Measurements from ENCODE around the gene VGLL3.
"Not testable (repeated sequence)": the region's sequence is repeated elsewhere in the genome, so short reads cannot be mapped to it uniquely, and the experiment has no call there.

VGLL3 gene

GRCh38 chr3:86990734-86991481 is at the start of gene VGLL3:
TSS of gene VGLL3 (minus strand) at chr3:86991149. CDS start at chr3:86990743, 406 bp downstream.
- Histone ChIP-seq H3K4me3 (ENCODE audit: low read length) (peak within 1 kb of the TSS; percentile 91), H3K9me3 (ENCODE audit: control insufficient read depth, low read depth, low read length) (no peaks in the 10 kb centered on the region), H3K36me3 (ENCODE audit: control insufficient read depth, low read depth, low read length) (no peaks in the 10 kb centered on the region), H3K9ac (ENCODE audit: low read length) (peak within 1 kb of the TSS; percentile 52), H3K4me1 (ENCODE audit: control insufficient read depth, low read depth, low read length) (peaks cover 20% of the 10 kb centered on the region), H3K27me3 (ENCODE audit: control insufficient read depth, insufficient read depth, low read length) (peaks cover 18% of the 10 kb centered on the region), H3K27ac (ENCODE audit: low read length) (no peak within 1 kb of the TSS)

- no peaks in the 10 kb centered on the region for H3K9me3 ChIP-seq (ENCODE audit: control insufficient read depth, low read depth, low read length)
- no peaks in the 10 kb centered on the region for H3K36me3 ChIP-seq (ENCODE audit: control insufficient read depth, low read depth, low read length)
- no peak overlapping the region for H3K27ac ChIP-seq (ENCODE audit: low read length)
- no peak overlapping the region for H3K4me3 ChIP-seq (ENCODE audit: low read length)
- H3K4me1 ChIP-seq (ENCODE audit: control insufficient read depth, low read depth, low read length) = no peaks in the 10 kb centered on the region
- H3K27me3 ChIP-seq (ENCODE audit: control insufficient read depth, insufficient read depth, low read length) = no peaks in the 10 kb centered on the region
- H3K9ac ChIP-seq (ENCODE audit: low read length) = no peak overlapping the region
Measured at GRCh38 chr3:87037652-87038051, 46.7 kb upstream of the VGLL3 start.

- no peak overlapping the region for H3K9ac ChIP-seq (ENCODE audit: low read length)
Measured at GRCh38 chr3:87036671-87037070, 45.7 kb upstream of the VGLL3 start.

GRCh38 chr3:87035339-87035738 is 44.4 kb upstream of the VGLL3 start:
- H3K9ac ChIP-seq (ENCODE audit: low read length) = no peak overlapping the region

More at GRCh38 chr3:87036671-87037070, 45.7 kb upstream of the VGLL3 start:
- H3K36me3 ChIP-seq (ENCODE audit: control insufficient read depth, low read depth, low read length) = no peaks in the 10 kb centered on the region
- no peaks in the 10 kb centered on the region for H3K9me3 ChIP-seq (ENCODE audit: control insufficient read depth, low read depth, low read length)
- H3K4me3 ChIP-seq (ENCODE audit: low read length) = no peak overlapping the region
- H3K27me3 ChIP-seq (ENCODE audit: control insufficient read depth, insufficient read depth, low read length) = no peaks in the 10 kb centered on the region
- H3K27ac ChIP-seq (ENCODE audit: low read length) = no peak overlapping the region
- no peaks in the 10 kb centered on the region for H3K4me1 ChIP-seq (ENCODE audit: control insufficient read depth, low read depth, low read length)

GRCh38 chr3:87033205-87033604 is 42.3 kb upstream of the VGLL3 start:
- H3K27ac ChIP-seq (ENCODE audit: low read length) = no peak overlapping the region
- no peaks in the 10 kb centered on the region for H3K4me1 ChIP-seq (ENCODE audit: control insufficient read depth, low read depth, low read length)
- H3K9ac ChIP-seq (ENCODE audit: low read length) = no peak overlapping the region
- no peaks in the 10 kb centered on the region for H3K36me3 ChIP-seq (ENCODE audit: control insufficient read depth, low read depth, low read length)
- no peaks in the 10 kb centered on the region for H3K27me3 ChIP-seq (ENCODE audit: control insufficient read depth, insufficient read depth, low read length)
- H3K4me3 ChIP-seq (ENCODE audit: low read length) = no peak overlapping the region
- H3K9me3 ChIP-seq (ENCODE audit: control insufficient read depth, low read depth, low read length) = no peaks in the 10 kb centered on the region

More at GRCh38 chr3:87035339-87035738, 44.4 kb upstream of the VGLL3 start:
- Histone ChIP-seq H3K4me1 (ENCODE audit: control insufficient read depth, low read depth, low read length) (no peaks in the 10 kb centered on the region), H3K27me3 (ENCODE audit: control insufficient read depth, insufficient read depth, low read length) (no peaks in the 10 kb centered on the region), H3K9me3 (ENCODE audit: control insufficient read depth, low read depth, low read length) (no peaks in the 10 kb centered on the region), H3K4me3 (ENCODE audit: low read length) (no peak overlapping the region), H3K36me3 (ENCODE audit: control insufficient read depth, low read depth, low read length) (no peaks in the 10 kb centered on the region), H3K27ac (ENCODE audit: low read length) (no peak overlapping the region)

GRCh38 chr3:87025661-87026645 is 35.0 kb upstream of the VGLL3 start:
- H3K9ac ChIP-seq (ENCODE audit: low read length) = no peak overlapping the region
- H3K4me1 ChIP-seq (ENCODE audit: control insufficient read depth, low read depth, low read length) = no peaks in the 10 kb centered on the region
- H3K27ac ChIP-seq (ENCODE audit: low read length) = no peak overlapping the region
- H3K4me3 ChIP-seq (ENCODE audit: low read length) = no peak overlapping the region
- no peaks in the 10 kb centered on the region for H3K36me3 ChIP-seq (ENCODE audit: control insufficient read depth, low read depth, low read length)
- no peaks in the 10 kb centered on the region for H3K27me3 ChIP-seq (ENCODE audit: control insufficient read depth, insufficient read depth, low read length)
- H3K9me3 ChIP-seq (ENCODE audit: control insufficient read depth, low read depth, low read length) = no peaks in the 10 kb centered on the region

- not testable (repeated sequence) for H3K4me3 ChIP-seq (ENCODE audit: low read length); H3K9ac ChIP-seq (ENCODE audit: low read length); H3K4me1 ChIP-seq (ENCODE audit: control insufficient read depth, low read depth, low read length); H3K27me3 ChIP-seq (ENCODE audit: control insufficient read depth, insufficient read depth, low read length); H3K36me3 ChIP-seq (ENCODE audit: control insufficient read depth, low read depth, low read length); H3K9me3 ChIP-seq (ENCODE audit: control insufficient read depth, low read depth, low read length); H3K27ac ChIP-seq (ENCODE audit: low read length)
Measured at GRCh38 chr3:87017370-87017769, 26.4 kb upstream of the VGLL3 start.

GRCh38 chr3:87009271-87009670 is 18.3 kb upstream of the VGLL3 start:
- H3K27me3 ChIP-seq (ENCODE audit: control insufficient read depth, insufficient read depth, low read length) = no peaks in the 10 kb centered on the region
- no peak overlapping the region for H3K9ac ChIP-seq (ENCODE audit: low read length)
- H3K27ac ChIP-seq (ENCODE audit: low read length) = no peak overlapping the region
- H3K36me3 ChIP-seq (ENCODE audit: control insufficient read depth, low read depth, low read length) = no peaks in the 10 kb centered on the region
- H3K4me3 ChIP-seq (ENCODE audit: low read length) = no peak overlapping the region
- H3K9me3 ChIP-seq (ENCODE audit: control insufficient read depth, low read depth, low read length) = no peaks in the 10 kb centered on the region
- H3K4me1 ChIP-seq (ENCODE audit: control insufficient read depth, low read depth, low read length) = no peaks in the 10 kb centered on the region

- Histone ChIP-seq H3K9ac (ENCODE audit: low read length) (no peak overlapping the region), H3K27ac (ENCODE audit: low read length) (no peak overlapping the region), H3K4me3 (ENCODE audit: low read length) (no peak overlapping the region), H3K27me3 (ENCODE audit: control insufficient read depth, insufficient read depth, low read length) (no peaks in the 10 kb centered on the region), H3K36me3 (ENCODE audit: control insufficient read depth, low read depth, low read length) (no peaks in the 10 kb centered on the region), H3K4me1 (ENCODE audit: control insufficient read depth, low read depth, low read length) (no peaks in the 10 kb centered on the region), H3K9me3 (ENCODE audit: control insufficient read depth, low read depth, low read length) (no peaks in the 10 kb centered on the region)
Measured at GRCh38 chr3:87006844-87007439, 16.0 kb upstream of the VGLL3 start.

GRCh38 chr3:87004883-87005282 is 13.9 kb upstream of the VGLL3 start:
- Histone ChIP-seq H3K36me3 (ENCODE audit: control insufficient read depth, low read depth, low read length) (no peaks in the 10 kb centered on the region), H3K4me3 (ENCODE audit: low read length) (no peak overlapping the region), H3K9ac (ENCODE audit: low read length) (no peak overlapping the region), H3K27me3 (ENCODE audit: control insufficient read depth, insufficient read depth, low read length) (no peaks in the 10 kb centered on the region), H3K27ac (ENCODE audit: low read length) (no peak overlapping the region), H3K4me1 (ENCODE audit: control insufficient read depth, low read depth, low read length) (no peaks in the 10 kb centered on the region), H3K9me3 (ENCODE audit: control insufficient read depth, low read depth, low read length) (no peaks in the 10 kb centered on the region)

- H3K4me3 ChIP-seq (ENCODE audit: low read length) = no peak overlapping the region
- no peaks in the 10 kb centered on the region for H3K4me1 ChIP-seq (ENCODE audit: control insufficient read depth, low read depth, low read length)
- no peaks in the 10 kb centered on the region for H3K9me3 ChIP-seq (ENCODE audit: control insufficient read depth, low read depth, low read length)
- H3K9ac ChIP-seq (ENCODE audit: low read length) = no peak overlapping the region
- H3K27ac ChIP-seq (ENCODE audit: low read length) = no peak overlapping the region
- H3K27me3 ChIP-seq (ENCODE audit: control insufficient read depth, insufficient read depth, low read length) = no peaks in the 10 kb centered on the region
- no peaks in the 10 kb centered on the region for H3K36me3 ChIP-seq (ENCODE audit: control insufficient read depth, low read depth, low read length)
Measured at GRCh38 chr3:87002346-87002745, 11.4 kb upstream of the VGLL3 start.
